OCI-LY7 (cell line): Measurements from ENCODE around the gene SLC16A1.

Source experiments
- EZH2phosphoT487 ChIP-seq: fragments of 200-600 bp; sonication (generic); IDR thresholded peaks from 2 replicates; pipeline ENCODE4 v1.6.1; 2018; ENCODE audit warnings: low read depth, borderline replicate concordance, mild to moderate bottlenecking, mixed run types, antibody characterized with exemption, low read length, moderate library complexity, mixed read lengths
- TF ChIP-seq, protein P1 (sequence below): fragments of 200-600 bp; sonication (generic); conservative IDR thresholded peaks from 2 replicates; pipeline ENCODE4 v1.5.1; 2014; ENCODE audit warnings: mild to moderate bottlenecking, antibody characterized with exemption, low read length, moderate library complexity, mixed read lengths

- TF ChIP-seq, protein P1, sequence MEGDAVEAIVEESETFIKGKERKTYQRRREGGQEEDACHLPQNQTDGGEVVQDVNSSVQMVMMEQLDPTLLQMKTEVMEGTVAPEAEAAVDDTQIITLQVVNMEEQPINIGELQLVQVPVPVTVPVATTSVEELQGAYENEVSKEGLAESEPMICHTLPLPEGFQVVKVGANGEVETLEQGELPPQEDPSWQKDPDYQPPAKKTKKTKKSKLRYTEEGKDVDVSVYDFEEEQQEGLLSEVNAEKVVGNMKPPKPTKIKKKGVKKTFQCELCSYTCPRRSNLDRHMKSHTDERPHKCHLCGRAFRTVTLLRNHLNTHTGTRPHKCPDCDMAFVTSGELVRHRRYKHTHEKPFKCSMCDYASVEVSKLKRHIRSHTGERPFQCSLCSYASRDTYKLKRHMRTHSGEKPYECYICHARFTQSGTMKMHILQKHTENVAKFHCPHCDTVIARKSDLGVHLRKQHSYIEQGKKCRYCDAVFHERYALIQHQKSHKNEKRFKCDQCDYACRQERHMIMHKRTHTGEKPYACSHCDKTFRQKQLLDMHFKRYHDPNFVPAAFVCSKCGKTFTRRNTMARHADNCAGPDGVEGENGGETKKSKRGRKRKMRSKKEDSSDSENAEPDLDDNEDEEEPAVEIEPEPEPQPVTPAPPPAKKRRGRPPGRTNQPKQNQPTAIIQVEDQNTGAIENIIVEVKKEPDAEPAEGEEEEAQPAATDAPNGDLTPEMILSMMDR, result no peak
- no peak for TF ChIP-seq EZH2phosphoT487
These were observed 8.4 kb upstream of the SLC16A1 start for GRCh38 chr1:112964347-112964746.
